HepG2 (cell line): ENCODE measurements around the gene PURB. TPM values are rescaled to one million over a fixed set of nuclear protein-coding genes. Genes with fewer than 3 reads are reported as not detected.

Experiments
- ADNP ChIP-seq: sonication (generic); formaldehyde crosslinking; IDR thresholded peaks from 2 replicates; pipeline ENCODE4 v1.4.0; 2020; ENCODE audit warnings: missing genetic modification reagents
- CBFB ChIP-seq: sonication (generic); formaldehyde crosslinking; IDR thresholded peaks from 2 replicates; pipeline ENCODE4 v1.4.0; 2020; ENCODE audit warnings: missing genetic modification reagents
- FOXA3 ChIP-seq: IDR thresholded peaks from 2 replicates; pipeline ENCODE4 v1.6.1; 2016; ENCODE audit warnings: missing genetic modification reagents, missing compliant biosample characterization
- FOXC1 ChIP-seq: sonication (generic); formaldehyde crosslinking; IDR thresholded peaks from 2 replicates; pipeline ENCODE4 v1.8.0; 2022; ENCODE audit warnings: mild to moderate bottlenecking, missing genetic modification reagents, borderline replicate concordance
- GTF2F1 ChIP-seq: fragments of 150-350 bp; IDR thresholded peaks from 2 replicates; pipeline ENCODE4 v1.6.1; 2014; ENCODE audit warnings: low read length
- KAT2B ChIP-seq: fragments of 150-350 bp; IDR thresholded peaks from 2 replicates; pipeline ENCODE4 v1.6.1; 2014; ENCODE audit warnings: low read depth, low read length, borderline replicate concordance
- NFE2L2 ChIP-seq: fragments of 150-350 bp; IDR thresholded peaks from 2 replicates; pipeline ENCODE4 v1.6.1; 2014; ENCODE audit warnings: low read length
- NR2F2 ChIP-seq: IDR thresholded peaks from 2 replicates; pipeline ENCODE4 v1.6.1; 2012; ENCODE audit warnings: low read depth, inconsistent platforms, borderline replicate concordance
- NRL ChIP-seq: sonication (generic); formaldehyde crosslinking; IDR thresholded peaks from 2 replicates; pipeline ENCODE4 v1.5.0; 2020; ENCODE audit warnings: missing genetic modification reagents, mild to moderate bottlenecking, moderate library complexity, borderline replicate concordance
- SAFB2 ChIP-seq: sonication (generic); formaldehyde crosslinking; IDR thresholded peaks from 2 replicates; pipeline ENCODE4 v1.5.1; 2020; ENCODE audit warnings: missing genetic modification reagents, low read depth, mild to moderate bottlenecking, borderline replicate concordance
- SALL2 ChIP-seq: sonication (generic); formaldehyde crosslinking; IDR thresholded peaks from 2 replicates; pipeline ENCODE4 v1.8.1; 2023; ENCODE audit warnings: mild to moderate bottlenecking, missing genetic modification reagents, inconsistent platforms
- ZNF232 ChIP-seq: sonication (generic); formaldehyde crosslinking; IDR thresholded peaks from 2 replicates; pipeline ENCODE4 v1.4.0; 2020; ENCODE audit warnings: missing genetic modification reagents, borderline replicate concordance
- ZNF234 ChIP-seq: sonication (generic); formaldehyde crosslinking; conservative IDR thresholded peaks from 2 replicates; pipeline ENCODE4 v1.5.1; 2020; ENCODE audit warnings: mild to moderate bottlenecking, missing genetic modification reagents
- ZNF329 ChIP-seq: sonication (generic); formaldehyde crosslinking; IDR thresholded peaks from 2 replicates; pipeline ENCODE4 v1.9.0; 2021; ENCODE audit warnings: low read depth, mild to moderate bottlenecking, missing genetic modification reagents
- polyA plus RNA-seq, 8 experiments: library from polyadenylated mRNA; depleted of rRNA in 3 of 8; stranded (reverse) in 7 of 8; unstranded in 1 of 8; fragments of >200 nt; fragmentation: Illumina TruSeq in 4 of 8; extraction: Trizol in 4 of 8; gene quantifications; 2 replicates each; pipeline versions ENCODE4 v1.2.1 to v1.2.3, GENCODE V29; 2011 to 2016; ENCODE audit warnings: low read depth in 4 of 8, missing spikeins in 1 of 8, mixed read lengths in 1 of 8; ENCODE audit not compliant: insufficient read depth in 1 of 8
- total RNA-seq, 5 experiments: library from RNA; depleted of rRNA; stranded (reverse); fragments of >200 nt; fragmentation: Illumina TruSeq; extraction: Trizol; gene quantifications; 2 replicates each; pipeline ENCODE4 v1.2.3, GENCODE V29; 2016; ENCODE audit warnings: low read depth in 1 of 5
- TF ChIP-seq, protein P1 (sequence below): sonication (generic); formaldehyde crosslinking; IDR thresholded peaks from 2 replicates; pipeline ENCODE4 v1.4.0; 2020; ENCODE audit warnings: low read depth, missing genetic modification reagents
- TF ChIP-seq, protein P2 (sequence below): sonication (generic); formaldehyde crosslinking; IDR thresholded peaks from 2 replicates; pipeline ENCODE4 v1.9.0; 2021; ENCODE audit warnings: missing genetic modification reagents, mild to moderate bottlenecking, borderline replicate concordance
- TF ChIP-seq, protein P3 (sequence below): sonication (generic); formaldehyde crosslinking; IDR thresholded peaks from 2 replicates; pipeline ENCODE4 v1.4.0; 2020; ENCODE audit warnings: mild to moderate bottlenecking, missing genetic modification reagents
- TF ChIP-seq, protein P4 (sequence below): sonication (generic); formaldehyde crosslinking; IDR thresholded peaks from 2 replicates; pipeline ENCODE4 v1.4.0; 2020; ENCODE audit warnings: mild to moderate bottlenecking, missing genetic modification reagents
- TF ChIP-seq, protein P5 (sequence below): sonication (generic); formaldehyde crosslinking; IDR thresholded peaks from 2 replicates; pipeline ENCODE4 v1.4.0; 2020; ENCODE audit warnings: missing genetic modification reagents, low read depth, mild to moderate bottlenecking, borderline replicate concordance
- TF ChIP-seq, protein P6 (sequence below): sonication (generic); formaldehyde crosslinking; IDR thresholded peaks from 2 replicates; pipeline ENCODE4 v1.4.0; 2020; ENCODE audit warnings: missing genetic modification reagents

Gene PURB
- total and polyA plus RNA-seq, 2 of the 13 experiments (the other 11 are each of a cell fraction or from before 2014, with no cell fraction given), result 2.3 to 4.3 TPM

DNA sequence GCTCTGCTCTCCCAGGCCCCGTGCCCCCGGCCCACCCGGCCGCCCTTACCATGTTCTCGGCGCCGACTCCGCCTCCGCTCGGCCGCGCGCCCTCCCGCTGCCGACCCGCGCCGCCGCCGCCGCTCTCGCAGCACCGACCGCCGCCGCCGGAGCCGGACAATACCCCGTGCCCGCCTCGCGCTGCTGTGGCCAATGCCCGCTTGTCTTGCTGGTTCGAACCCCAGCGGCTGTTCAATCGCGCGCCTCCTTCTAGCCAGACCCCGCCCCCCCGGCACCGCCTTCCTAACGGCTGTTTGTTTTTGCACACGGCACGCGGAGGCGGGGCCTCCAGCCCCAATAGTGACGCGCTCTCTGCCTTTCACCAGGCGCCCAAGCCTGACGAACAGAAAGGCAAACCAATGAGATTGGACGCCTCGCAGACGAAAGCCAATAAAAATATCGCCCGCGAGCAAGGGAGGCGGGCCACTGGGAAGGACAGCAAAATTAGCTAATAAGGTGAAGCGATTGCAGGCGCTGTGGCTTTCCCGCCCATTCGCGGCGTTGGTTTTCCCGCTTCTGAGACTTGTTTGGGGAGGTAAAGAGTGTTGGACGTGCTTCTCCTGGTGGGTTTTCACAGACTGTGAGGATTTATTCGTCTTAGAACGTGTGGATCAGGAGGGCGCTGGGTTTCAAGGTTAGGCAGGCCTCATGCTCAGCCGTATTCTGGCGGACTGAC is 37.3 kb downstream of the PURB start, which contains the start of gene H2AZ2 (continued):
- TF ChIP-seq, protein P1, sequence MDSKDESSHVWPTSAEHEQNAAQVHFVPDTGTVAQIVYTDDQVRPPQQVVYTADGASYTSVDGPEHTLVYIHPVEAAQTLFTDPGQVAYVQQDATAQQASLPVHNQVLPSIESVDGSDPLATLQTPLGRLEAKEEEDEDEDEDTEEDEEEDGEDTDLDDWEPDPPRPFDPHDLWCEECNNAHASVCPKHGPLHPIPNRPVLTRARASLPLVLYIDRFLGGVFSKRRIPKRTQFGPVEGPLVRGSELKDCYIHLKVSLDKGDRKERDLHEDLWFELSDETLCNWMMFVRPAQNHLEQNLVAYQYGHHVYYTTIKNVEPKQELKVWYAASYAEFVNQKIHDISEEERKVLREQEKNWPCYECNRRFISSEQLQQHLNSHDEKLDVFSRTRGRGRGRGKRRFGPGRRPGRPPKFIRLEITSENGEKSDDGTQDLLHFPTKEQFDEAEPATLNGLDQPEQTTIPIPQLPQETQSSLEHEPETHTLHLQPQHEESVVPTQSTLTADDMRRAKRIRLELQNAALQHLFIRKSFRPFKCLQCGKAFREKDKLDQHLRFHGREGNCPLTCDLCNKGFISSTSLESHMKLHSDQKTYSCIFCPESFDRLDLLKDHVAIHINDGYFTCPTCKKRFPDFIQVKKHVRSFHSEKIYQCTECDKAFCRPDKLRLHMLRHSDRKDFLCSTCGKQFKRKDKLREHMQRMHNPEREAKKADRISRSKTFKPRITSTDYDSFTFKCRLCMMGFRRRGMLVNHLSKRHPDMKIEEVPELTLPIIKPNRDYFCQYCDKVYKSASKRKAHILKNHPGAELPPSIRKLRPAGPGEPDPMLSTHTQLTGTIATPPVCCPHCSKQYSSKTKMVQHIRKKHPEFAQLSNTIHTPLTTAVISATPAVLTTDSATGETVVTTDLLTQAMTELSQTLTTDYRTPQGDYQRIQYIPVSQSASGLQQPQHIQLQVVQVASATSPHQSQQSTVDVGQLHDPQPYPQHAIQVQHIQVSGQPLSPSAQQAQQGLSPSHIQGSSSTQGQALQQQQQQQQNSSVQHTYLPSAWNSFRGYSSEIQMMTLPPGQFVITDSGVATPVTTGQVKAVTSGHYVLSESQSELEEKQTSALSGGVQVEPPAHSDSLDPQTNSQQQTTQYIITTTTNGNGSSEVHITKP (CRISPR knock-in tag), result no peak
- no peak for TF ChIP-seq CBFB
- TF ChIP-seq, protein P2, sequence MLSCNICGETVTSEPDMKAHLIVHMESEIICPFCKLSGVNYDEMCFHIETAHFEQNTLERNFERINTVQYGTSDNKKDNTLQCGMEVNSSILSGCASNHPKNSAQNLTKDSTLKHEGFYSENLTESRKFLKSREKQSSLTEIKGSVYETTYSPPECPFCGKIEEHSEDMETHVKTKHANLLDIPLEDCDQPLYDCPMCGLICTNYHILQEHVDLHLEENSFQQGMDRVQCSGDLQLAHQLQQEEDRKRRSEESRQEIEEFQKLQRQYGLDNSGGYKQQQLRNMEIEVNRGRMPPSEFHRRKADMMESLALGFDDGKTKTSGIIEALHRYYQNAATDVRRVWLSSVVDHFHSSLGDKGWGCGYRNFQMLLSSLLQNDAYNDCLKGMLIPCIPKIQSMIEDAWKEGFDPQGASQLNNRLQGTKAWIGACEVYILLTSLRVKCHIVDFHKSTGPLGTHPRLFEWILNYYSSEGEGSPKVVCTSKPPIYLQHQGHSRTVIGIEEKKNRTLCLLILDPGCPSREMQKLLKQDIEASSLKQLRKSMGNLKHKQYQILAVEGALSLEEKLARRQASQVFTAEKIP (CRISPR knock-in tag), result no peak
- TF ChIP-seq, protein P3, sequence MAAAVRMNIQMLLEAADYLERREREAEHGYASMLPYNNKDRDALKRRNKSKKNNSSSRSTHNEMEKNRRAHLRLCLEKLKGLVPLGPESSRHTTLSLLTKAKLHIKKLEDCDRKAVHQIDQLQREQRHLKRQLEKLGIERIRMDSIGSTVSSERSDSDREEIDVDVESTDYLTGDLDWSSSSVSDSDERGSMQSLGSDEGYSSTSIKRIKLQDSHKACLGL (CRISPR knock-in tag), result no peak; the same call in 1 of the 2 replicates
- 0 out of 2 replicates have a peak, but pooled peaks have one; percentile 45 for TF ChIP-seq FOXC1 (CRISPR knock-in tag)
- TF ChIP-seq NR2F2, result no peak
- TF ChIP-seq NFE2L2, result no peak
- TF ChIP-seq, protein P4, sequence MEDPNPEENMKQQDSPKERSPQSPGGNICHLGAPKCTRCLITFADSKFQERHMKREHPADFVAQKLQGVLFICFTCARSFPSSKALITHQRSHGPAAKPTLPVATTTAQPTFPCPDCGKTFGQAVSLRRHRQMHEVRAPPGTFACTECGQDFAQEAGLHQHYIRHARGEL (CRISPR knock-in tag), result no peak
- TF ChIP-seq, protein P5, sequence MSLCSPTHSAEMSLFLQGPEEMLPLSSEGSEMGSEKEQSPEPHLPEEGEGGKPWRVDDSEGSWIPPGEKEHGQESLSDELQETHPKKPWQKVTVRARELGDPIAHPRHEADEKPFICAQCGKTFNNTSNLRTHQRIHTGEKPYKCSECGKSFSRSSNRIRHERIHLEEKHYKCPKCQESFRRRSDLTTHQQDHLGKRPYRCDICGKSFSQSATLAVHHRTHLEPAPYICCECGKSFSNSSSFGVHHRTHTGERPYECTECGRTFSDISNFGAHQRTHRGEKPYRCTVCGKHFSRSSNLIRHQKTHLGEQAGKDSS, result no peak
- no peak for TF ChIP-seq ZNF234 (CRISPR knock-in tag)
- TF ChIP-seq KAT2B, result no peak
- TF ChIP-seq SALL2 (CRISPR knock-in tag), result 0 out of 2 replicates have a peak, but pooled peaks have one; percentile 12
- no peak for TF ChIP-seq GTF2F1
- no peak for TF ChIP-seq SAFB2 (CRISPR knock-in tag)
- TF ChIP-seq NRL (CRISPR knock-in tag), result peak; percentile 93; the same call in 1 of the 2 replicates
- no peak for TF ChIP-seq ADNP (CRISPR knock-in tag)
- TF ChIP-seq ZNF329 (CRISPR knock-in tag), result no peak
- TF ChIP-seq, protein P6, sequence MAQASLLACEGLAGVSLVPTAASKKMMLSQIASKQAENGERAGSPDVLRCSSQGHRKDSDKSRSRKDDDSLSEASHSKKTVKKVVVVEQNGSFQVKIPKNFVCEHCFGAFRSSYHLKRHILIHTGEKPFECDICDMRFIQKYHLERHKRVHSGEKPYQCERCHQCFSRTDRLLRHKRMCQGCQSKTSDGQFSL (CRISPR knock-in tag), result no peak
- TF ChIP-seq ZNF232 (CRISPR knock-in tag), result peak; percentile 81; the same call in 1 of the 2 replicates
- no peak; the same call in none of the 2 replicates for TF ChIP-seq FOXA3 (CRISPR knock-in tag)
